HG02981 (cell line): ENCODE measurements around the gene CLDN22.

Experiments used
- ATAC-seq: cut with Tn5 transposase; IDR thresholded peaks from one replicate; pipeline ENCODE4 v1.9.1; 2021; ENCODE audit warnings: mild to moderate bottlenecking, moderate library complexity; ENCODE audit not compliant: unreplicated experiment

The CLDN22 gene

GRCh38 chr4:183285886-183286285 is 34.2 kb downstream of the CLDN22 start:
- no peak for ATAC-seq

GRCh38 chr4:183284965-183285364 is 35.1 kb downstream of the CLDN22 start:
- no peak for ATAC-seq

- no peak for ATAC-seq
Observed at GRCh38 chr4:183284258-183284785, 35.8 kb downstream of the CLDN22 start.

- no peak for ATAC-seq
Observed at GRCh38 chr4:183276106-183276505, 44.0 kb downstream of the CLDN22 start.

- ATAC-seq, result no peak
Observed at GRCh38 chr4:183272384-183272783, 47.7 kb downstream of the CLDN22 start.

GRCh38 chr4:183268556-183268955 is 51.5 kb downstream of the CLDN22 start:
- no peak for ATAC-seq
